Activated effector memory CD4-positive, alpha-beta T cell treated with anti-CD3 and anti-CD28 coated beads, Interleukin-2, amount 50 U/mL, for 16 hours (primary cell): Measurements from ENCODE around the gene PPP1R14B.

Experiments used
- DNase-seq: peaks from one replicate; pipeline ENCODE4 v3.0.0-alpha.2; 2020

The PPP1R14B gene

GRCh38 chr11:64246871-64247728, at the start of gene PPP1R14B:
Gene PPP1R14B, minus strand, starts transcription at chr11:64246943. Its CDS starts 270 bp downstream, at chr11:64246673.
- DNase-seq = peak; percentile 93

GRCh38 chr11:64296236-64296635, 49.5 kb upstream of the PPP1R14B start:
- no peak for DNase-seq

GRCh38 chr11:64295760-64296159, 49.0 kb upstream of the PPP1R14B start:
- no peak for DNase-seq

GRCh38 chr11:64294774-64295173, 48.0 kb upstream of the PPP1R14B start:
- DNase-seq = no peak

- no peak for DNase-seq
Observed at GRCh38 chr11:64292460-64293254, 45.9 kb upstream of the PPP1R14B start.

- no peak for DNase-seq
Observed at GRCh38 chr11:64291752-64292459, 45.2 kb upstream of the PPP1R14B start.

- DNase-seq = no peak
Observed at GRCh38 chr11:64291262-64291751, 44.6 kb upstream of the PPP1R14B start, which contains the start of gene KCNK4. Gene KCNK4, plus strand, starts transcription at chr11:64291302. Its CDS starts 1,717 bp downstream, at chr11:64293019.

GRCh38 chr11:64290352-64291261, 43.9 kb upstream of the PPP1R14B start:
- no peak for DNase-seq

- no peak for DNase-seq
Observed at GRCh38 chr11:64289002-64289564, 42.3 kb upstream of the PPP1R14B start.

GRCh38 chr11:64288353-64288750, 41.6 kb upstream of the PPP1R14B start:
- DNase-seq = no peak

- DNase-seq = no peak
Observed at GRCh38 chr11:64287676-64288352, 41.1 kb upstream of the PPP1R14B start.

GRCh38 chr11:64286801-64287159, 40.0 kb upstream of the PPP1R14B start:
- no peak for DNase-seq

GRCh38 chr11:64285885-64286800, 39.4 kb upstream of the PPP1R14B start:
- DNase-seq = peak; percentile 73

- DNase-seq = peak; percentile 97
Observed at GRCh38 chr11:64284962-64285884, 38.5 kb upstream of the PPP1R14B start, which contains the start of gene GPR137. Gene GPR137, plus strand, starts transcription at chr11:64285848. Its CDS starts 677 bp downstream, at chr11:64286525.

- peak; percentile 97 for DNase-seq
Observed at GRCh38 chr11:64284048-64284961, 37.6 kb upstream of the PPP1R14B start, which contains the start of gene BAD. Gene BAD, minus strand, starts transcription at chr11:64284665. Its CDS starts 297 bp downstream, at chr11:64284368.

GRCh38 chr11:64283092-64283491, 36.3 kb upstream of the PPP1R14B start:
- DNase-seq = no peak
